Heart right ventricle (tissue), 16 donors: ENCODE data around the gene KIF21B. TPM values are rescaled to one million over a fixed set of nuclear protein-coding genes. Genes with fewer than 3 reads are reported as not detected.

Experiments
- ATAC-seq, 8 donors: fragments of 200-7000 bp; cut with Tn5 transposase; one replicate each; pipeline ENCODE4 v1.9.1; 2020; ENCODE audit warnings: mild to moderate bottlenecking in 8 of 8, moderate library complexity in 8 of 8, moderate number of reproducible peaks in 1 of 8
- DNase-seq, 2 donors: peaks; one replicate each; pipeline ENCODE4 v3.0.0-alpha.2; 2020
- H3K27ac ChIP-seq, 10 donors: fragments of 200-600 bp; sonication (generic) in 2 of 10; one replicate each; pipeline versions ENCODE4 v1.5.0 to v1.8.0; 2020 to 2022; ENCODE audit warnings: mild to moderate bottlenecking in 3 of 10
- H3K27me3 ChIP-seq, 7 donors: fragments of 200-600 bp; one replicate each; pipeline ENCODE4 v1.8.0; 2021 to 2022; ENCODE audit warnings: mild to moderate bottlenecking in 2 of 7
- H3K36me3 ChIP-seq, 9 donors: fragments of 200-600 bp; sonication (generic) in 1 of 9; one replicate each; pipeline versions ENCODE4 v1.5.0 to v1.8.0; 2020 to 2022; ENCODE audit warnings: mild to moderate bottlenecking in 2 of 9
- H3K4me1 ChIP-seq, 9 donors: fragments of 200-600 bp; sonication (generic) in 1 of 9; one replicate each; pipeline versions ENCODE4 v1.5.0 to v1.8.0; 2020 to 2022; ENCODE audit warnings: mild to moderate bottlenecking in 4 of 9
- H3K4me3 ChIP-seq, 10 donors: fragments of 200-600 bp; sonication (generic) in 2 of 10; one replicate each; pipeline versions ENCODE4 v1.5.0 to v1.8.0; 2020 to 2022; ENCODE audit warnings: mild to moderate bottlenecking in 7 of 10, moderate library complexity in 2 of 10
- H3K9me3 ChIP-seq, 11 donors: fragments of 200-600 bp in 10 of 11; sonication (generic) in 2 of 11; one replicate each; pipeline versions ENCODE4 v1.5.0 to v1.8.0; 2013 to 2022; ENCODE audit warnings: mild to moderate bottlenecking in 2 of 11, control low read depth in 1 of 11, moderate library complexity in 1 of 11
- CTCF ChIP-seq, 9 donors: fragments of 200-600 bp; sonication (generic) in 2 of 9; IDR thresholded peaks; one replicate each; pipeline versions ENCODE4 v1.5.0 to v1.8.0; 2021 to 2022; ENCODE audit warnings: antibody characterized with exemption in 9 of 9, mild to moderate bottlenecking in 5 of 9, moderate library complexity in 1 of 9
- WGBS, 2 donors: extraction: QIAGEN DNeasy Blood & Tissue Kit; methylation state at CpG; one replicate each; pipeline ENCODE4 v1.1.7; 2013; ENCODE audit warnings: inconsistent platforms in 1 of 2; 5-methylcytosine and 5-hydroxymethylcytosine counted together
- intact Hi-C, 10 donors: fragments of 100-400 bp; cut with DNase I; formaldehyde crosslinking; loops; one replicate each; pipeline versions ENCODE4 v1.11.1 to v1.14.2; 2022
- polyA plus RNA-seq, 2 donors: library from polyadenylated mRNA; stranded (reverse); fragments of 200-250 nt; gene quantifications; one replicate each; pipeline ENCODE4 v1.2.3, GENCODE V29; 2013
- total RNA-seq, 10 donors: library from RNA; stranded (reverse); fragmentation: NEBNext Ultra II Directional in 3 of 10; extraction: Animal tissue kit (Norgen Biotek cat#: 25700) in 3 of 10; gene quantifications; one replicate each; pipeline versions ENCODE4 v1.2.1 to v1.2.4, GENCODE V29; 2021 to 2023
- donor health status: Arrhythmogenic right ventricular cardiomyopathy.
- donor health status: ischemic (EF 13 %, LVEDD 7.1; RV severe dilation, severe dysfunction).
- donor health status: healthy with polysubstance abuse.
- donor health status: DM: no; HTN: yes; CAD: no.
- donor health status: DM: no; HTN: no; CAD: no.
- donor health status: ischemic (EF 25% LVEDD 6.9; RV normal size, moderate dysfunction).
- donor health status: ischemic (EF 25% LVEDD 5.7; RV mildly dilated, moderate dysfunction).
- donor health status: healthy.
- donor health status: DM: yes; HTN: yes; CAD: no.
- donor health status: Ischemic cardiomyopathy.
- donor health status: ischemic (EF 35%, LVEDD 5.7; RV mildly dilated, moderate dysfunction).
- donor health status: nonischemic (EF 11% LVEDD 7.7; RV severe dilation, severe dysfunction).
- donor health status: DM: yes; HTN: yes; CAD: no.
- donor health status: PGD.
- donor health status: ischemic (EF 29% LVEDD 5.4; RV normal size, mild dysfunction).
- donor health status: nonischemic (EF 23%, LVEDD 6.1; RV moderate dilation, normal function).

Gene KIF21B
- total and polyA plus RNA-seq, 12 donors, result 0.10 to 2.6 (median 0.41) TPM

DNA sequence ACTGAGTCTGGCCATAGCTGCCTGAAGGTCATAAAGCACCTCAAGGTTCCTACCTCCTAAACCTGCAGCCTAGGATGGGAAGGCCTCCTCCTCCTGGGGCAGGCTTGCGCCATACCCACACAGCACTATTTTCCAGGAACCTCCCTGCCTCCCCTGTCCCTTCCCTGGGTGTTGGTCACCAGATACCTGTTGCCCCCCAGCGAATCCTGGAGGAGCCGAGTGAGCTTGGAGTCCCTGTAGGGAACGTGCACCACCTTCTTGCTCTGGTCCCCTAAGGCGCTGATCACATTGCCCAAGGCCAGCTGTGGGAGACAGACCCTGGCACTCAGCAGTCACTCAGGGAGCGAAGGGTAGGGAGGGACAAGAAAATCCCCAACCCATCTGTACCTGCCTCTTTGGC lies 19.4 kb downstream of the KIF21B start:
- peaks cover 0 to 48% (median 0%) of the 10 kb centered on the region in 9 donors for H3K36me3 ChIP-seq
- no peak overlapping the region for H3K4me3 ChIP-seq
- no peak for ATAC-seq
- no peak overlapping the region for H3K27ac ChIP-seq
- WGBS, 2 donors, result 96 to 98% methylated on average over 6 of the region's 6 CpGs
- DNase-seq, result no peak
- no peak for TF ChIP-seq CTCF (IDR thresholded peaks at IDR 0.05)
- H3K27me3 ChIP-seq, result peaks cover 0 to 5% (median 0%) of the 10 kb centered on the region in 7 donors
- intact Hi-C loops, result no loop called here
- no peaks in the 10 kb centered on the region for H3K4me1 ChIP-seq
- no peaks in the 10 kb centered on the region for H3K9me3 ChIP-seq

DNA sequence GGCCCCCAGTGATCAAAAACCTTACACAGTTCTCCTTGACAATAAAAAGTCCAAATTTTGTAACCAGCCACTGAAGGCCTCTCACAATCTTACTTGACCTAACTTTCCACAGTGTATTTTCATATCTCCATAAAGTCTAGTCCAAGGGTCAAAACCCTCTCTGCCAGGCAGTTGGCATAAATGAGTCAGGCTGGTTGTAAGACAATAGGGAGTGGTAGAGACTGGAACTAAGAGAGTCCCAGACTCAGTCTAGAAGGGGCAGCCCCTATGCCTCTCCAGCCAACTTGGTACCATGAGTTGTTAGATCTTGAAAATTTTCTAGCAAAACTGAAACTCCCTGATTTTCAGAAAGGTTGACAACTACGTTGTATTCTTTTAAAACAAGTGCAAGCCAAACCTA lies 21.0 kb downstream of the KIF21B start:
- no peak for ATAC-seq
- Histone ChIP-seq H3K4me3 (no peak overlapping the region), H3K27me3 (no peaks in the 10 kb centered on the region), H3K36me3 (peaks cover 0 to 63% (median 0%) of the 10 kb centered on the region in 9 donors), H3K27ac (no peak overlapping the region), H3K4me1 (no peaks in the 10 kb centered on the region), H3K9me3 (no peaks in the 10 kb centered on the region)
- intact Hi-C loops, result no loop called here
- no peak for DNase-seq
- no peak for TF ChIP-seq CTCF (IDR thresholded peaks at IDR 0.05)
- 98 to 100% methylated on average over 1 of the region's 1 CpG for WGBS, 2 donors

DNA sequence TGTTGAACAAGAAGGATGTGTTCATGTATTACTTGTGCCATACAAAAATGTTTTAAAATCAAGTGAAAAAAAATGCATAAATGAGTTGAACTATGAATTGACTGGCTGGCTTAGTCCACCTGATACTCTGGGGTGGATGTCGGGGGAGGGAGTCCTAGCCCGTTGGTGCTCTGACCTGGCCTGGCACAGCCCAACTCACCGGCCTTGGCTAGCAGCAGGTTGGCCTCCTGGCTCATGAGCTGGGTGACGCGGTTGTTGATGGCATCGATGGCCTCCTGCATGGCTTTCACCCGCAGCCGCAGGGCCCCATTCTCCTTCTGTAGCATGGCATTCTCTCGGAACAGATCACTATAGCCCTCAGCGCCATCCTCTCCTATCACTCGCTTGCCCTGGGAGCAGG lies 21.6 kb downstream of the KIF21B start:
- H3K4me3 ChIP-seq, result no peak overlapping the region
- H3K9me3 ChIP-seq, result no peaks in the 10 kb centered on the region
- 79 to 83% methylated on average over 11 of the region's 11 CpGs for WGBS, 2 donors
- no peaks in the 10 kb centered on the region for H3K27me3 ChIP-seq
- H3K4me1 ChIP-seq, result no peaks in the 10 kb centered on the region
- no peak for DNase-seq
- H3K27ac ChIP-seq, result no peak overlapping the region
- peaks cover 0 to 63% (median 0%) of the 10 kb centered on the region in 9 donors for H3K36me3 ChIP-seq
- intact Hi-C loops, result no loop called here
- TF ChIP-seq CTCF (IDR thresholded peaks at IDR 0.05), result no peak
- ATAC-seq, result peak in 1 of 8 donors; percentile 42

DNA sequence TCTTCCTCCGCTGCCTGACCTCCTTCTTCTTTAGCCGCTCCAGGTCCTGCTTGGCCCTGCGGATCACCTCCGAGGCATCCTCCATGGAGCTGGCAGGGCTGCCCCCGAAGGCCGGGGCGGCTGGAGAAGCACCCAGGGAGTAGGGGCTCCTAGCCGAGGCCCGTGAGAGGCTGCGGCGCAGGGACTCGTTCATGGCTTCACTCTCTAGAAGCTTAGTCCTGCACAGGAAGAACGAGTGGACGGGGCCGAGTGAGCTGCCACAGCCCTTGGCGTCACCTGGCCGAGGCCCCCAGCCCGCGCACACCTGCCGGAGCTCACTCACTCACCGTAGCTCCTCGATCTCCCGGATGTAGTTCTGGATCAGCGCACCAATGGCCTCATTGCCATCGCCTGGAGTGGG lies 23.1 kb downstream of the KIF21B start:
- TF ChIP-seq CTCF (IDR thresholded peaks at IDR 0.05), result no peak
- H3K4me1 ChIP-seq, result no peaks in the 10 kb centered on the region
- peaks cover 0 to 70% (median 0%) of the 10 kb centered on the region in 9 donors for H3K36me3 ChIP-seq
- DNase-seq, result no peak
- H3K4me3 ChIP-seq, result no peak overlapping the region
- no peaks in the 10 kb centered on the region for H3K9me3 ChIP-seq
- intact Hi-C loops, result no loop called here
- ATAC-seq, result no peak
- no peak overlapping the region for H3K27ac ChIP-seq
- H3K27me3 ChIP-seq, result no peaks in the 10 kb centered on the region
- WGBS, 2 donors, result 94 to 96% methylated on average over 25 of the region's 25 CpGs
